Chondrocyte (in vitro differentiated cells): ENCODE data around the gene TBCC. TPM values are rescaled to one million over a fixed set of nuclear protein-coding genes. Genes with fewer than 3 reads are reported as not detected.
A peak's percentile ranks its signal among the peaks of the same experiment; 100 is the strongest.

ENCODE experiments used
- DNase-seq: peaks from one replicate; pipeline ENCODE4 v3.0.0; 2021; ENCODE audit warnings: mixed read lengths, low spot score
- H3K27ac Mint-ChIP-seq: one replicate; pipeline ENCODE4 v1.8.0; 2021; ENCODE audit warnings: mild to moderate bottlenecking, moderate library complexity, mixed read lengths; ENCODE audit not compliant: unreplicated experiment
- H3K27me3 Mint-ChIP-seq: 2 replicates; pipeline ENCODE4 v1.8.0; 2021; ENCODE audit warnings: low read depth, mixed read lengths
- H3K36me3 Mint-ChIP-seq: 2 replicates; pipeline ENCODE4 v1.8.0; 2021; ENCODE audit warnings: low read depth, mixed read lengths
- H3K4me1 Mint-ChIP-seq: 2 replicates; pipeline ENCODE4 v1.8.0; 2021; ENCODE audit warnings: low read depth, mild to moderate bottlenecking, mixed read lengths
- H3K4me3 Mint-ChIP-seq: one replicate; pipeline ENCODE4 v1.8.0; 2021; ENCODE audit warnings: mild to moderate bottlenecking, moderate library complexity, mixed read lengths; ENCODE audit not compliant: unreplicated experiment
- H3K9me3 Mint-ChIP-seq: 2 replicates; pipeline ENCODE4 v1.8.0; 2021; ENCODE audit warnings: low read depth, mixed read lengths
- CTCF ChIP-seq: fragments of 200-600 bp; sonication (generic); IDR thresholded peaks from 2 replicates; pipeline ENCODE4 v1.5.0; 2021; ENCODE audit warnings: antibody characterized with exemption, mild to moderate bottlenecking, moderate library complexity
- total RNA-seq: library from RNA; stranded (reverse); gene quantifications from 3 replicates; pipeline ENCODE4 v1.2.1, GENCODE V29; 2021

TBCC gene
- total RNA-seq, 1 donor from 2014 or later = 19.3 TPM

- TF ChIP-seq CTCF = no peak
- Mint-ChIP-seq H3K4me1 (peaks cover 17% of the 10 kb centered on the region), H3K27me3 (no peaks in the 10 kb centered on the region), H3K9me3 (no peaks in the 10 kb centered on the region), H3K36me3 (peaks cover 6% of the 10 kb centered on the region), H3K4me3 (no peak overlapping the region), H3K27ac (no peak overlapping the region)
- peak; percentile 70 for DNase-seq
Measured at GRCh38 chr6:42698217-42698616, 47.7 kb downstream of the TBCC start.

- no peak for DNase-seq
- peaks cover 8% of the 10 kb centered on the region for H3K36me3 Mint-ChIP-seq
- TF ChIP-seq CTCF = no peak
- H3K27me3 Mint-ChIP-seq = no peaks in the 10 kb centered on the region
- no peak overlapping the region for H3K27ac Mint-ChIP-seq
- no peak overlapping the region for H3K4me3 Mint-ChIP-seq
- H3K9me3 Mint-ChIP-seq = no peaks in the 10 kb centered on the region
- H3K4me1 Mint-ChIP-seq = peaks cover 26% of the 10 kb centered on the region
Measured at GRCh38 chr6:42697268-42697655, 48.6 kb downstream of the TBCC start.

GRCh38 chr6:42696526-42697267 lies 49.2 kb downstream of the TBCC start:
- Mint-ChIP-seq H3K27ac (no peak overlapping the region), H3K4me1 (peaks cover 30% of the 10 kb centered on the region), H3K36me3 (peaks cover 8% of the 10 kb centered on the region), H3K27me3 (no peaks in the 10 kb centered on the region), H3K9me3 (no peaks in the 10 kb centered on the region), H3K4me3 (no peak overlapping the region)
- DNase-seq = no peak
- TF ChIP-seq CTCF = no peak

- peaks cover 15% of the 10 kb centered on the region for H3K36me3 Mint-ChIP-seq
- peak overlapping the region; percentile 32 for H3K27ac Mint-ChIP-seq
- peaks cover 46% of the 10 kb centered on the region for H3K4me1 Mint-ChIP-seq
- H3K4me3 Mint-ChIP-seq = no peak overlapping the region
- no peaks in the 10 kb centered on the region for H3K27me3 Mint-ChIP-seq
- no peak for DNase-seq
- no peaks in the 10 kb centered on the region for H3K9me3 Mint-ChIP-seq
- TF ChIP-seq CTCF = no peak
Measured at GRCh38 chr6:42694586-42694985, 51.3 kb downstream of the TBCC start.

Other genes with a start within 250 kb of the TBCC start
- 20.9 to 25.7 TPM (median 20.9 TPM) in 3 replicates for gene UBR2, start 182.1 kb downstream of the TBCC start, total RNA-seq
- gene PRPH2, start 23.5 kb downstream of the TBCC start, total RNA-seq = not detected in 3 replicates
- 9.2 to 10.8 TPM (median 9.7 TPM) in 3 replicates for gene BICRAL, start 35.9 kb upstream of the TBCC start, total RNA-seq
- 56.4 to 62.7 TPM (median 58.6 TPM) in 3 replicates for gene RPL7L1, start 133.5 kb upstream of the TBCC start, total RNA-seq
- not detected in 3 replicates for gene PTCRA, start 169.9 kb upstream of the TBCC start, total RNA-seq
- gene CNPY3, start 183.4 kb upstream of the TBCC start, total RNA-seq = 41.0 to 57.9 TPM (median 45.5 TPM) in 3 replicates
- 0.53 TPM in 1 of 3 replicates, not detected in the others for gene GNMT, start 214.7 kb upstream of the TBCC start, total RNA-seq
- 16.0 to 30.5 TPM (median 17.0 TPM) in 3 replicates for gene PEX6, start 233.1 kb upstream of the TBCC start, total RNA-seq
- gene PPP2R5D, start 238.5 kb upstream of the TBCC start, total RNA-seq = 34.0 to 40.4 TPM (median 39.3 TPM) in 3 replicates